HG02588 (cell line): ENCODE data around the gene SHISA6.

Experiments used
- ATAC-seq: cut with Tn5 transposase; IDR thresholded peaks from one replicate; pipeline ENCODE4 v1.9.1; 2021; ENCODE audit warnings: mild to moderate bottlenecking, moderate library complexity; ENCODE audit not compliant: unreplicated experiment

The SHISA6 gene

GRCh38 chr17:11240841-11241610 lies at the start of gene SHISA6:
SHISA6 (plus strand) TSS chr17:11241213.
- ATAC-seq = no peak

DNA sequence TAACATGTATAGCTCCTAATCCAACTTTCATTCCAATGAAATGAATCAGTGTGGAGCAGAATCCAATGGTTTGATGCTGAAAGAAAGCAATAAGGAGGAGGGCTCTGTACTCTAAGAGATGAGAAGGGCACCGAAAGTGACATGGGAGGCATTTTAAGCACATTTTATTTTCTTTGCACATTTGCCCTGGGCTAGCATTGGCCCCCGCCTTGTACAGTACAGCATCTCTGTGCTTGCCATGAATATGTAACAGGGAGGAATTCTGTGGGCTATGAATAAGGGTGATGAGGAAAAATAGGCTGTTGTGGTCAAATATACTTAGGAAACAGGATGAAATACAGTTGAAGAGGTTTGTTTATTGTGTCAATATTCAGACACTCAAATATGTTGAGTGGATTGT lies 45.2 kb upstream of the SHISA6 start:
- ATAC-seq = no peak

GRCh38 chr17:11204991-11205390 lies 36.0 kb upstream of the SHISA6 start:
- no peak for ATAC-seq

- ATAC-seq = no peak
These were observed 35.4 kb upstream of the SHISA6 start for GRCh38 chr17:11205659-11206058.

GRCh38 chr17:11209906-11210305 lies 31.1 kb upstream of the SHISA6 start:
- no peak for ATAC-seq

DNA sequence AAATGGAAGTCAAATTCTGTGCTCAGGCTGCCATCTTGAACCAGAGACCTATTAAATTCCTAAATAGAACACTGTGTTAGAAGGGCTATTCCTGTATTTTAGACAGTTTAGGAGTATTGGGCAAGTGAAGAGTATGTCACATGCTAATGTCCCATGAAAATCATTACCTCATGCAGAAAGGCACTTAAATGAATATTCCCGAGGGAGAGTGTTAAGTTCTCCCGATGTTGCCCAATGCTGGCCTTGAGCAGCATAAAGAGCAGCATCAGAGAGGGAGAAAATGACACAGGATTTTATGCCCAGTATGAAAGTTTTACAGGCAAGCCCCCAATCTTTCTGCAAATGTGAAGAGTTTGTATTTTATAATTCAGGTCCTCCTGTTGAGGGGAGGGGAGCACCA lies 28.2 kb upstream of the SHISA6 start:
- no peak for ATAC-seq

DNA sequence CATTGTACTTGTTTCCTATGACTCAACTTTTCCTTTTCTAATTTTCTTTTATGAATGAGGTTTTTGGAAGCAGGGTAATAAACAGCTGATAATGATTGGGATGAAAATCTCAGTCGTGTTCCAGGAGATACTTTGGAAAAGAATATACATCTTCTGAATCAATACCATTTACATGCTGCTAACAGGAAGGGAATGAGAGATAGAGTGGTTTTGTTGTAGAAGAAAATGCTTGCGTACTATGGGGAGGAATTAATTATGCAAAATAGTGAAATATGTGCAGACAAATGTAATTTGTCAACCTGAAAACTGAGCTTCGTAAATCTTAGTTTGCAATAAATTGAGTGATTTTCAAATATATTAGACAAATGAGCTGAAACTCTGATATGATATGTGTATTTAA lies 24.0 kb upstream of the SHISA6 start:
- ATAC-seq = no peak

DNA sequence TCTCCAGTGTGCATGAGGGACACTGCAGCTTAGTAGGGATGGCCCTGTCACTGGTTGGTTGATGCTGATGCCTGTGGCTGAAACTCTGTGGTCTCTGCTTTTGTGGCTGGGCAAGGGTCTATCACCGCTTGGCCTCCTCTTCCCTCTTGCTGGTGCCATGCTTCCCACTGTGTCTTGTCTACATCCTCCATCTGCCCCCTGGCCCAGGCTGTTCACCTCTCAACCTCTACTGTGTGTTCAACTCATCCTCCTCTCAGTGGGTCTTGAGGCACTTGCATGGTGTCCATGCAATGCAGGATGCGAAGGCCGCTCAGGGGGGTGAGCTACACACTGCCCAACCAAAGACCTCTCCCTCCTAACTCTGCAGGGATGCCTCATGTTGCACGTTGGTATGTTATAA lies 19.8 kb upstream of the SHISA6 start:
- no peak for ATAC-seq

DNA sequence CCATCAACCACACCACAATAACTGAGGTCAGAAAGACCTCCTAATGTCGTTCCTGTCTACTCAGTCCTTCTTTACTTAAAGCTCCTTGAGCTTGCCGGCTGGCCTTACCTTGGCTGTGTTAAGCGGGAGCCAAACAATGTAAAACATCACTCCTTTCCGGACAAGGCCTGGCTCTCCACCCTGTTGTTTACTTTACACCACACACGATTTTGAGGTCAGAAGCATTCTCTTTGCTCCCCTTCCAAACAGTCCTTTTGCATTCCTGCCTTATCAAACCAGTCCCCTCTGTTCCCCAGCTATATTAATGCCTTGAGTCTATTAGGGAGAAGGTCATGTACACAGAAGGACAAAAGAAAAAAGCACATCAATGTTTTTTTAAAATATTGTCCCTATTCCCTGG lies 19.3 kb upstream of the SHISA6 start:
- no peak for ATAC-seq

DNA sequence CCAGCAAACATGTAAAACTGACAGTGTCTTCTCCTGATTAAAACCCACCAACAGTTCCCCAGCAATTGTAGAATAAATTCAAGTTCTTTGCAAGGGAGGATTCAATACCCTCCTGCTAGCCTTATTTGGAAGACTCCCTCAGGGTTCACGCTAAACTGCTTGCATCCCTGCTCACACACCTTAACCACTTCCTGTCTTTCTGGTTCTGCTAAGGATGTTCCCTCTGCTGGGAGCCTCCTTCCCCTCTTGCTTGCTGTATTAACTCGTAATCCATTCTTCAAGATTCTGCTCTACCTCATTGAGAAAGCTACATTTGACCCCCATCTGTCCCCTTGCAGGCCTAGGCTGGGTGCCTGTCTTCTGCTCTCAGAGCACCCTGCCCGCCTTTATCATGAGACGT lies 2.3 kb upstream of the SHISA6 start:
- ATAC-seq = no peak

DNA sequence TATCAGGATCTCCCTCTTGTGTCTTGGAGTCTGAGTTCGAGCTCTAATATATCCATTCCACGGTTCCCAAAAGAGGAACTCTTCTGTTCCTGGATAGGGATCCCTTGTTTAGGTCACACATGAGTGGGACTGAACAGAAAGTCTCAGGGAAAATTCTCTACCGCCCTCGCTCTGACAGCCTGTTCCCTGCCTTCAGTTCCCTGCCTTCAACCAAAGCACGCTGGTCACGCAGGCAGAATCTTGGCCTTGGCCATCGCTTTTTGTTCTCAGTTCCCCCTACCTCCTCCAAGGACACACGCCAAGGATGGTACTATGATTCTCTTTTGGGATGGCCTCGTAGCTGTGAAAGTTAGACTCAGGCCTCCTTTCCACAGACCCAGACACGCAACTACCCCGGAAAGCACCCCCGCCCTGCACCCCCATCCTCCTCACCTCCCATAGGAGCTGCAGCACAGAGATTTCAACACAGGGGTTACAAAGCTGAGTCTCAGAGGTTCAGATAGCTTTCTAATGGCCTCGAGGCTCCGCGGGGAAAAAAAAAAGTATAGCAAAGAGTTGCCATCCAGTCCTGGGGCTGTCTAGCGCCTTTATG lies 1.5 kb upstream of the SHISA6 start:
- ATAC-seq = no peak

GRCh38 chr17:11240041-11240840 lies 772 bp upstream of the SHISA6 start:
- ATAC-seq = no peak

DNA sequence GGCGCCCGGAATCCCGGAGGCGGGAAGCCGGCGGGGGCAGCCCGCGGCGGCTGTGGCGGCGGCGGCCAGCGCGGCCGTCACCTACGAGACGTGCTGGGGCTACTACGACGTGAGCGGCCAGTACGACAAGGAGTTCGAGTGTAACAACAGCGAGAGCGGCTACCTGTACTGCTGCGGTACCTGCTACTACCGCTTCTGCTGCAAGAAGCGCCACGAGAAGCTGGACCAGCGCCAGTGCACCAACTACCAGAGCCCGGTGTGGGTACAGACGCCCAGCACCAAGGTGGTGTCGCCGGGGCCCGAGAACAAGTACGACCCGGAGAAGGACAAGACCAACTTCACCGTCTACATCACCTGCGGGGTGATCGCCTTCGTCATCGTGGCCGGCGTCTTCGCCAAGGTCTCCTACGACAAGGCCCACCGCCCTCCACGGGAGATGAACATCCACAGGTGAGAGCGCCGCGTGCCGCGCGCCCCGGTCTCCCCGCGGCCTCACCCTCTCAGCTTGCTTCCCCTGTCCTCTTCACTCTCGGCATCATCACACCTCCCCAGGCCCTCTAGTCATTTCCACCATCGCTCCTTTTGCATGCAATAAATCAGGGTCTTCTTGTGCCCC lies 706 bp downstream of the SHISA6 start:
- no peak for ATAC-seq

GRCh38 chr17:11242411-11242810 lies 1.4 kb downstream of the SHISA6 start:
- ATAC-seq = no peak

GRCh38 chr17:11244776-11245175 lies 3.8 kb downstream of the SHISA6 start:
- no peak for ATAC-seq

DNA sequence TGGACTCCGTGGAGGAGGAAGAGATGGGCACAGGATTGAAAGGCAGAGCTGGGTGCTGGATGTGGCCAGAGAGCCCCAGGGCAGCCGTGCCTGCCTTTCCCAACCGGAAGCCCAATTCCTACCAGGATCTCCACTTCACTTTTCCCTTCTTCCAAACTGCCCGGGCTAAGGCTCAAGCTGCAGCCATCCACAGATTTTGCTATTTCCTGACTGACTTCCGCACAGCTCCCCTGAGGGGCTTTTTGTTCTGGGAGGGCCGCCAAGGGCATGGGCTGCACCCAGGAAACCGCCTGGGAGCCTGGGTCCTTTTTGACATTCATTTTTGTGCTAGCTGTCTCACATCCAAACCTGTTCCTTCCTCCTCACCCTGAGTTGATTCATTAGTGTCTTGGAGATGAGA lies 4.2 kb downstream of the SHISA6 start:
- ATAC-seq = no peak

DNA sequence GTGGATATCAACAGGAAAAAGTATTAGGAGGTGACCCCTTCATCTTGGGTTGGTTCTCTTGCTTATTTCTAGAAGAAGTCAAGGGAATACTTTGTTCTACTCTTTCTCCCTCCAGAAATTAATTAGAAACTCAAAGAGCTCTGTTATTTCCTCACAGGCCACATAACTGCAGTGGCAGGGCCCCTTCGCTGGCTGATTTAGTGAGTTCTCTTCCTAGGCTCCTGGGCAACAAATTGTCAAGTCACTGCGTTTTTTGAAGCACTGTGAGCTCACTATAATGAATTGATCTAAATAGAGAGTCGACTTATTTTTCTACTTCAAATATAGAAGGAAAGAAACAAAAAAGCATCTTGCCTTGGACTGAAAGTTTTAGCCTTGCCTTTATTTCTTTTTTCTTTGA lies 4.8 kb downstream of the SHISA6 start:
- ATAC-seq = no peak

GRCh38 chr17:11250161-11250560 lies 9.1 kb downstream of the SHISA6 start:
- no peak for ATAC-seq

DNA sequence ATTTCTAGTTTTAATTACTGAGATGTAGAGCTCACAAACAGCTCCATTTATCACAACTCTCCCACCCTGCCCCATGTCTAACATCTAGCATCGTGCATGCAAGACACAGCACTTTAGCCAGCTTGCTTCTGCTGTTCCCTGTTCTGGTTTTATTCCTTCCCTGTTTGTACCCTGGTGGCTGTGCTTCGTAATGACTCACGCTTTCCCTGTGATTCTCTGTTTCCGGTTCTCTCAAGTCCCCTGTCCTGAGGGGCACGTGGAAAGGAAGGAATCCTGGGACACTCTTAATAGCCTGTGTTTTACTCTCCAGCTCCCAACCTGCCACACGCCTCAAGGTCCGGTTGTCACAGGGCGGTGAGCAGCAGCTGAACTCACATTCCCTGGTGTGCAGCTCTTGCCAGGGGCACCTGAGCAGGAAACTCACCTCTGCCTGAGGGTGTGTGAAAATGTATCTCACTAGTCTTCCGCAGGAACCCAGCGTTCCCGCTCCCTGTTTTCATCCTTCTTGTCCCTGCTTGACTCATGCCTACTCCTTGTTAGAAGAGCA lies 10.6 kb downstream of the SHISA6 start:
- no peak for ATAC-seq

DNA sequence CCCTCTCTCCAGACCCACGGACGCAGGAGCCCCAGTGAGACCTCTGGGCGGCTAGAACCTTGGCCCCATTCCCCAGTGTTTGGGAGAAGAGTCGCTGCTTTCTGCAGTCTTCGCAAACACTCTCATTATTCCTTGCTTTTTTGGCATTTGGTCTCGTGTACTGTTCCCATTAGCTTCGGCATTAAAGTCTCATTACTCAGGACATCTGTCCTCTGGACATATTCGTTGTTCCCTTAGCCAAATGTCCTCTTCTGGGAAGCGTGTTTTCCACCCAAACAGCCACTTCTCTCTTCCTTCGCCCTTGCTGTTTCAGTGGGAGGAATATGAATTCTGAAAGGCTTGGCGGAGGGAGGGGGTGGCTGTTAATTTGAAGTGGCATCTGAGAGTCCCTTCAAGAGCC lies 11.1 kb downstream of the SHISA6 start:
- ATAC-seq = no peak

GRCh38 chr17:11256877-11257276 lies 15.9 kb downstream of the SHISA6 start:
- ATAC-seq = no peak
